ENCODE results near the gene PTPN7.
"Not testable (repeated sequence)": the region's sequence is repeated elsewhere in the genome, so short reads cannot be mapped to it uniquely, and the experiment has no call there.

PTPN7 gene

DNA sequence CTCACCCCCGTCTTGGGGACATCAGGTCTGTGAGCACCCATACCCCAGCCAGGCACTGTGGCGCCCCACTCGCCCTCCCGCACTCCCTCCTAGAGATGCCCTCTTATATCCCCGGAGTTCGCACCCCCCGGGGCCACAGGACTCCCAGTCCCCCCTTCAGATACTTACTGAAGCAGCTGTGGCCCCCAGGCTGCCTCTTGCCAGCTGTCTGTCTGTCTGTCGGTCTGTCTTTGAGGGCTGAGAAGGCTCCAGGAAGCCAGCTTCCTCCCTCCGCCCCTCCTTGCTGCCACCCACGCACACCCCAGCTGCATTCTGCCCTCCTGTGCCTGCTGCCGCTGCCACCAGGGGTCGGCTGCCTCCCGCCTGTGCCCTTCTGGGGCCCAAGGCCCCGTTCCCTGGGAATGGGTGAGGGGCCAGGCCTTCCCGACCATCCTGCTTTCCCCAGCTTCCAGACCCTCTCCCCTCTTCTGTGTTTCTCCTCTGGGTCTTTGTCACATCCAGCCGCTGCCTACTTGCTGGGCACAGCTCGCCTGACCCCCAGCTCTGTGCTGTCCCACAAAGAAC, at the start of gene PTPN7:
Gene PTPN7 (minus strand): TSS at position 226 of the 564 bp plus-strand sequence. CDS start 1,200 bp downstream, outside the sequence.
- DNase-seq: no peak

DNA sequence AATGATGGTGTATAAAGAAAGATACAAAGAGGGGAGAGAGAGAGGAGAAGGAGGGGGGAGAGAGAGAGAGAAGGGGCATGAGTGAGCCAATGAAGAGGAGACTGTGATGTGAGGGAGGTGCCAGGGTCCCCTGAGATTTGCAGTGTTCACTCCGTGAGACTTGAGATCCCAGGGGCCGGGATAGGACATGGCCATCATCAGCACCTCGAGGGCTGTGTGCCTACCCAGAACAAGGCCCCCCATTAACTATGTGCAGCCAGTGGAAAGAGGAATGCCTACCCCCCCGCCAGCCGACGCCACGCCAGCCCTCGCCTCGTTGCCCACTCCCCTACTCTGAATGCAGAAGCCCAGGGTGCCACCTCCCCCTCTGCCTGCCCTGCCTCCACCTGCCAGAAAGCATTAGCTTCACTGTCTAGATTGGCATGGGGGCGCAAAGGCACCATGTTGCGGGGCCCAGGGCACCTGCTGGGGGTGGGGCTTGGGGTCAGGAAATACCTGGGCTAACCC, 48.0 kb upstream of the PTPN7 start:
- no peak for DNase-seq

DNA sequence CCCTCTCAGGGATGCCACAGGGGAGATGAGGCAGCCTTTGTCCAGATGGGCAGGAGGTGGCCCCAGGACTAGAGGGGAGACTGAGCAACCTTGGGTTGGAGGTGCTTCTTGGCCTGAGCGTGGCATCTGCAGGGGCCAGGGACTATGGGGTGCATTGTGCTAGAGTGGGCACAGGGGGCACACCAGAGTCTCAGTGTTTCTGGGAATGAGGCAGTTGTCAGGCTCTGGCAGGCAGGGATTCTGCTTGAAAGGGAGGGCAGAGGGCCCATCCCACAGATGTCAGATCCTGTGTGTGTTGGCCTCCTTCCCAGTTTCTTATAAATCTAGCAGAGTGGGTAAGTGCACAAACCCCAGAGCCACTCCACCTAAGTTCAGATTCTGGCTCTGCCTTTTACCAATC, 46.9 kb upstream of the PTPN7 start:
- no peak for DNase-seq

DNA sequence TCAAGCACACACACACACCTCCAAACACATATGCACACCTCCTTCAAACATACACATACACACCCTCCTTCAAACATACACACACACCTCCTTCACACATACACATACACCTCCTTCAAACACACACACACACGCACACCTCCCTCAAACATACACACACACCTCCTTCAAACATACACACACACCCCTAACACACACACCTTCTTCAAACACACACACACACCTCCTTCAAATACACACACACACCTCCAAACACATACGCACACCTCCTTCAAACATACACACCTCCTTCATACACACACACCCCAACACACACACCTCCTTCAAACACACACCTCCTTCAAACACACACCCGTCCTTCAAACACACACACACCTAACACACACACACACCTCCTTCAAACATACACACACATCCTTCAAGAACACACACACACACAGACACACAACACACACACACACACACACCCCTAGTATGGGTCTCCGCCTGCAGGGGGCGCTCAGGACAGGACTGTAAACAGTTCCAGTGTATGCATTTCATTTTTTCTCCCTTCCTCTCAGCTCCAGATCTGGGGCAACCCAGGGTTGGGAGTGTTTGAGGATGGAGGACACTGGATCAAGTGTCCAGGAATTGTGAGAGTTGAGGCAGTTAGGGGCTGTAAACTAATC, 45.3 kb upstream of the PTPN7 start:
- no peak for DNase-seq

DNA sequence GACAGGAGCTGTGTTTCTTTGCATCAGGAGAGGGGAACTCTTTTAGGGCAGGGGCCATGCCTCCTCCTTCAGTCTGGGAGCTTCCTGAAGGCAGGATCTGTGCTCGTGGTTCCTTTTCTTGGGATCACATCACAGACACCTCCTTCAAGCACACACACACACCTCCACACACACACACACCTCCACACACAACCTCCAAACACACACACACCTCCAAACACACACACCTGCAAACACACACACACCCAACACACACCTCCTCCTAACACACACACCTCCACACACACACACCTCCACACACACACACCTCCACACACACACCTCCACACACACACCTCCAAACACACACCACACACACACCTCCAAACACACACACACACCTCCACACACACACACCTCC, 43.7 kb upstream of the PTPN7 start:
- DNase-seq: no peak

DNA sequence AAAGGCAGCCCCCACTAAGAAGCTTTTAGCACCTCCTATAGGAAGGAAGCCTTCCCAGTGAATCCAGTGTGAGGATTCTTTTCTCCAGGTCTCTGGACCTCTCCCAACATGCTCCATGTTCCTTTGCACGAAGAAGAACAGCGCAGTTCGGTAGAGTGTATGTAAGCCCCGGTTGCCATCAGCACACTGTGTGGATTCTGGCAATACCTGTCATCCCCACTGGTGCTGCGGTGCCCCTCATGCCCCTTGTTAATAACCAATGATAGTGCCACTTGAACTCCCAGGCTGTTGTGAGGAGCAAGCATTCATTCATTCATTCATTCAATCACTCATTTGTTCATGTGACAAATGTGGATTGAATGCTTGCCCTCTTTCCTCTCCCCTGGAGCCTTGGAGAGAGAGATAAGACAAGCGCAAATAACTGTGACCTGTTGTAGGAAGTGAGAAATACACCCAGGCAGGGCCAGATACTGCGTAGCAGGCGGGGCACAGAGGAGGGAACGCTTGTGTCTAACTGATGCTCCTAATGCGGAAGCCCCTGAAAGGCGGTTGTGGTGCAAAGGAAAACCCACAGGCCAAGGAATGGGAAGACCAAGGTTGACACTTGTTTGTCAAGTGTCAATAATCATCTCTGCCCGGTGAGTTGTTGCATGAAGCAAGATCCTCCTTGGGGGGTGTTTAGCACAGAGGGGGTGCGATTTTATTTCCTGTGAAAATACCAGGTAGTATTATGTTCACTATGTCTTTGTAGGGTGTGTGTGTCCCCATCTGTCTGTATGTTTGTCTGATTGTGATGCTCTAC, 43.0 kb upstream of the PTPN7 start:
- DNase-seq: no peak

DNA sequence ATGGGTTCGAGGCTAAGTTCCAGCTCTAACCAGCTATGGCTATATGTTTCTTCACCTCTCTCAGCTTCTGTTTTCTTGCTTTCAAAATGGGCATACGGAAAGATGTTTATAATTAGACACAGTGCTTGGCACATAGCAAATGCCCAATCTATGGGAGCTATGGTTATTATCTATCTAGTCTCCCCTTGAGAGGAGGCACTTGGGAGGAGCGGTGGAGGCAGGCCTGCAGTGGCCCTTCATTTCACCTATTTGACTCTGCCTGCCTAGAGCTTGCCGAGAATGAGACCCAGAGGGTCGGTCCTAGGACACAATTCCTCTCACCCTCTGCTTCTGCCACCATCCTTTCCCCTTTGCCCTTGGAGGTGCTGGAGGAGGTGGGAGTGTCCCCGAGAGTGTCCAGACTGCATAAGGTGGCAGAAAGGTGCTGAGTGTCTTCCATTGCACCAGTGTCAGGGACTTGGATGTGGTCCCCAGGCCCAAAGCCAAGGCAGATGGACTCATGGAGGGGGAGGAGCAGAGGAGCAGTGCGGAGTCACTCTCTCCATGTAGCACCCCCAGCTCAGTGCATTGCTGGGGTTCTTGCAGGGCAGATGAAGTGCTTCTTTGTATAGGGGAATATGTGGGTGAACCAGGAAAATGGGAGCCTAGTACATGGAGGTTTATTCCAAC, 42.2 kb upstream of the PTPN7 start:
- no peak for DNase-seq

DNA sequence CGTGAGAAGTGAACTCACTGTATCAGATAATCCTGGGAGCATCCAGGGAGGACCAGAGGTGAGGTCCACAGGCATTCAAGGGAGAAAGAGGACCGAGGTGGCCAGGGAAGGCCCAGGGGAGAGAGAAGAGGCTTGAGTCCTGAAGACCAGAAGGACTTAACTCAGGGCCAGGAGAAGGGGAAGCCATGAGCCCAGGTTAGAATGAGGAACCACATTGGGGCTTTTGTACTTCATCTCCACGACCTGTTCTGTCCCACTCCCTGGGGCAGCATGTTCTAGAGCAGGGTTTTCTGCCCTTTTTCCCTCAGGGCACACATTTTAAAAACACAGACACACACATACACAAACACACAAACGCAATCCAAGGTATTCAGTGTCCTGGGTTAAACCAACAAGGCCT, 41.6 kb upstream of the PTPN7 start:
- DNase-seq: no peak

DNA sequence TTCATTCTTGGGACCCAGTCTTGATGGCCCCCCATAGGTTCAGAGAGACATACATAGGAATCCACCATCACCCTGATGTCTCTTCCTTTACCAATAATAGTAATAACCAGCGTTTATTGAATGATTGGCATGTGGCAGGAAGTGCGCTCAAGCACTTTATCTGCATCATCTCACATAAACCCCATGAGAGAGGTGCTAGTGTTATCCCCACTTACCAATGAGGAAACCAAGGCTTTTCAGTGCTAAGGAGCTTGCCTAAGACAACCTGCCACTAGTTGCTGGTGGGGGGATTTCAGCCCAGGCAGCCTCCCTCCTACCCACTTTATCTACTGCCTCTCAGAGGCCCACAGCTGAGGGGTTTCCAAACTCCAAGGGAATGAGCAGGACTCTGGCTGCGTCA, 40.9 kb upstream of the PTPN7 start:
- no peak for DNase-seq

DNA sequence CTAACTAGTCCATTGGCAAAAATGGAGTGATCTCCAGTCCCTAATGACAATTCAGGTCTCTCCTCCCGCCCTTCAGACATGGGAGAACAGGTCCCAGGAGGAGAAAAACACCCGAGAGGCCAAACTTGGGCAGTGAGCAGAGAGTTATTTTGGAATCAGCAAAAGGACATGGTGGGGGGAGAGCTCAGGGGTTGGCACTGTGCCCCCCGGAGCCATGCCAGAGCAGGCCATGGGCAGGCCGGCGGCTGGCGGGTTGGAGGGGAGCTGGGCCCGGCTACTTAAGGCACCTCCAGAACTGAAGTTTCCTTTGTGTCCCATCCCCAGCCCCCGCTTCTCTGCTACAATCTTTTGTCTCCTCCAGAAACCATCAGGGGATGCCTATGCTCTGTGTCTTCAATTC, 40.3 kb upstream of the PTPN7 start:
- DNase-seq: no peak

DNA sequence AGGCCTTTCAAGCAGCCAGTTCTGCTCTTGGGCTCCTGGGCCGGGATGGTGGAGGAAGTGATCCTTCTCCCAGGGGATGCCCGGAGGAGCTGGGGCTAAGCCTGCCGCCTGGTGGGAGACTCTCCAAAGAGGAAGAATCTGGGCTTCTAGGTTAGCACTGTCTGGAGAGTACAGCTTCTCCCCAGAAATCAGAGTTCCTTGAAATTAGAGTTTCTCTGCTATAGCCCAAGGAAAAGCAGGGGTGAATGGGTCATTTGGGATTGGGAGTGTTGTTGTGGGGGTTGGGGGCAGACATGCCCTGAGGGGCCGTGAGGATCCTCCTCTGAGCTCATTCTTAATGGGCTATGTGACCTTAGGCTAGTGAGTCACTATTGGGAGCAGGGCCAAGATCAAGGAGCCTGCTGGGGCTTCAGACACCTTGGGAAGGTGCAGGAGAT, 39.7 kb upstream of the PTPN7 start:
- DNase-seq: no peak

DNA sequence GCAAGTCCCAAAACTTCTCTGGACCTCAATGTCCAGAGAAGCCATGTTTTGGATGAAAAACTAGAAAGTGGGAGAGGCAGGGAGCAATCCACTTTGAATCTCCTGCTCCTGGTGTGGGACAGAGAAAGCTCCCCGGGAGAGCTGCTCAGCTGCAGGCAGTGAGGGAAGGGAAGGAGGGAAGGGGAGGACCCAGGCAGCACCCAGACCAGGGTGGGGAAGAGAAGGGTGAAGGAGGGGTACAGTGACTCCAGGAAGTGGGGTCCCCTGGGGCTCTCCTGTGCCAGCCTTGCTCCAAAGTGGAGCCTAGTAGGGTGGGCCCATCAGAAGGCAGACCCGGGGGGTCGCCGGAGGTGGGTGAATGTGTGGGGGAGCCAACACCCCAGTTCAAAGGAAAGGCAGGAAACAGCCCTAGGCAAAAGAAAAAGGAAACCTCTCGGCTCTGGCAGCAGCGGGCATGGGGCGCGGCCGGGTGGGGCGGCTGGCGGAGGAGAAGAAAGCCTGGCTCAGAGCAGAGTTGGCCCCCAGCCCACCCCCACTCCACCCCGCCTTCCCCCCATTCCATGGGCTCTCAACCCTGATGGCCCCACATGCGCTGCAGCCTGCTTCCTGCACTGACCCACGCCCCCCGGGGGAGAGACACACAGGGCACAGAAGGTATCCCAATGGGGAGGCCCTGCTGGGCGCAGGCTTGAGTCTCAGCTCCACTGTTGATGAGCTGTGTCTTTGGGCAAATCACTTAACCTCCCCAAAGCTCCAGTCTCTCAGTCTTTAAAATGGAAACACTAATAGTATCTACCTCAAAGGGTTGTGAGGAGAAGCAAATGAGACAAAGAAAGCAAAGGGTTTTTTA, 38.9 kb upstream of the PTPN7 start:
- no peak for DNase-seq

DNA sequence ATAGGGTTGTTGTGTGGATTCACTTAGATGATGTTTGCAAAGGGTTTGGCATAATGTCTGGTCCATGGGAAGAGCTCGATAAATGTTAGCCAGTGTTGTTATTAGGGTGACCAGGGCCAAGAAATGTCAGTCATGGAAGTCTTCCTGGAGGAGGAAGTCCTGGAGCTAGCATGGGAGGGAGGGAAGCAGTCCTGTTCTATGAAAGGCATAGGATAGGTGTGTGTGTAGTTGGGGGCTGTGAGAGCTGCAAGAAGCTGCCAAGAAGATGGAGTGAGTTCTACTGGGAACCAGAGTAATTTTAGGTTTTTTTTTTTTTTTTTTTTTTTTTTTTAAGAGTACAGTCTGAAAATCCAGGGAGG, 37.9 kb upstream of the PTPN7 start:
- DNase-seq: no peak

DNA sequence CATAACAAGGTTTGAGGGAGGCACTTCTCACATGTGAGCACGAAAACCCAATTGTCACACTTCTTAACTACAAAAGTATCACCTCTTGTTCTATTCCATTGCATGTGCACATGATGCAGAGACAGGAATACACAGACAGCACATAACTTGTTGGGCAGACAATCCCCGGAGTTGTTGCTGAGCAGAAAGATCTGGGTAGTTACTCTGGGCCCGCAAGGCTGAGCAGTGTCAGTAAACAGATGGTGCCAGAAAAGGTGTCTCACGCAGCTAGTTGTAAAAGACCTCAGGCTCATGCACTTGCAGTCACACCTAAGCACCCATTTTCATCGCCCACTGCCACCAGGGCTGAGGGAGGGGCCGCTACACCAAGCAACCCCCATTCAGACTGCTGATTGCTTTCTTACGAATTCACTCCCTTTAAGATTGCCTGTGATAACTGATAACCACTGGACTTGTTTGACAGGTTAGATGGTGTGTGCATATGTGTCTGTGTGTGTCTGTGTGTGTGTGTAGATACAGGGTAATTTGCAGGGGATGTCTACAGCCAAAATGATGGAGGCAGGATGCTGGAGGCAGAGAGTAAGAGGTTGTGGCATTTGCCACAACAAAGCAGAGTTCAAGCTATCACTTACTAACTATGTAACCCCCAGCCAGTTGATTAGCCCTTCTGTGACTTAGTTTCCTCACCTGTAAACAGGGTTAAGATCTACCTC, 37.4 kb upstream of the PTPN7 start:
- no peak for DNase-seq

DNA sequence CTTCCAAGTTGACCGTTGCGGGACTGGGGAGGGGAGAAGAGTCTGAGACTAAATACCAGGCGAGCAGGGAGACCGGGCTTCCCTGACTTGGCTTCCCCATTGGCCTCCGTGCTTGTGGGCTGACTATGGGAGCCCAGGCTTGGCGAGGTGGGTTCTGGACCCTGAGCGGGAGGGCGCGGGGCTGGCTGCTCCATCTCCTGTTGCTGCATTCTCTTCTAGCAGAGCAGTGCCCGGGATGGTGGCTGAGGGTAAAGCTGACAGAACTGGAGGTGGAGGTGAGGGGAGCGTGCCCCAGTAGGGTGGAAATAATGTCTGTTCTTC, 33.9 kb upstream of the PTPN7 start:
- no peak for DNase-seq

DNA sequence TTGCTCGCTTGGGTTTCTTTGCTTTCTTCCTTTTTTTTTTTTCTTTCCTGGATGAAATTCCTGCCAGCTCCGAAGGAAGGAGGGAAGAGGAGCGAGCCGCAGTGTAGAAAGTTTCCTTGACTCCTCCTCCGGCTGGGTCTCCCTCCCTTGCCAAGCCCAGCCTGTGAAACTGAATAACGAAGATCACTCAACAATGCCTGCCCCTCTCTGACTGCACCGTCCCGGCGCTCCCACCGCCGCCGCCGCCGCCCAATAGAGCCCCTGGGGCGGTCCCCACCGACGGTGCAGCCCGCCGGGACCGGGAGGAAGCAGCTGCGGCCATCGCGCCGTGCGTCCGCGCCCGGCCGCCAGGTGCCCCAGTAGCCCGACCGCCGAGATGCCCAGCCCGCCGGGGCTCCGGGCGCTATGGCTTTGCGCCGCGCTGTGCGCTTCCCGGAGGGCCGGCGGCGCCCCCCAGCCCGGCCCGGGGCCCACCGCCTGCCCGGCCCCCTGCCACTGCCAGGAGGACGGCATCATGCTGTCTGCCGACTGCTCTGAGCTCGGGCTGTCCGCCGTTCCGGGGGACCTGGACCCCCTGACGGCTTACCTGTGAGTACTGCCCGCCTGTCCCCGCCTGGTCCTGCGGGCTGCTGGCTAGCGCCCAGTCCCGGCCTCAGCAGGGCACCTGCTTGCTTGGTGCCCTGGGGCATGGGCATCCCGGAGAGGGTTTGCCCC, 33.4 kb upstream of the PTPN7 start, which contains the start of gene LGR6:
Gene LGR6 (plus strand): TSS at position 186 of the 714 bp plus-strand sequence. CDS start 191 bp downstream, at position 377.
- DNase-seq: no peak

DNA sequence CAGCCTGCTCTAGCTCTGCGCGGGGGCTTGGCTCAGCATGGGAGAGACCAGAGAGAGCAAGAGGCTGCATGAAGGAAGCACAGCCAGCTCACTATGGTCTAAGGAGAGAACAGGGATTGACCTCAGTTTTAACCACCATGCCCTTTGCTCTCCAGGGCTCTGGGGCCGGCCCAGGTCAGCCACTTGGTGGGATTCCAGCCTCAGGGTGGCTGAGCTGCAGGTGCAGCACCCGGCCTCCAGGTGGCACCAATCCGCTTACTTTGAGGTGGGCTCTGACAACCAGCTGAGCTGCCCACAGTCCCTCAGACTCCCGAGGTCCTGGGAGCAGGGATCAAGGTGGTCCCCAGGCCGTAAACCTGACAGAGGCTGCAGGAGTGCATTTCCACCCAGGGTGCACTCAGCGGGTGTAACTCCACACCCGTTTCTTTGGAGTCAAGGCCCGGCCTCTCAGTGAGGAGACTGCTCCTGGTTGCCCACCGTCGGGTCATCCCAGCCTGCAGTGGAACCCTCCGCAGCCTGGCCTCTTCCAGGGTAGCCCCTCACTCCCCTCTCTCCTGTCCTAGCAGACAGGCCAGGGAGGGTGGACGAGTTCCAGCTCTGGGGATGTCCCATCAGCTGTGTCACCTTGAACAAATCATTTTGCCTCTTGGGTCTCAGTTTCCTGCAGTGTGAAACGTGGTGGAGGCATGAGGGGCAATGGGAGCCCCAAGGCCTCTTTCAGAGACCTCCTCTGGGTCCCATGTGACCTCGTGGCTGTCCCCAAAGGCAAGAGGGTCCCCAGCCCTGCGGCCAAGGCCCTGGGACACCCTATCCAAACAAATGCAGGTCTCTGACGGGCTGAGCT, 32.6 kb upstream of the PTPN7 start:
- no peak for DNase-seq

DNA sequence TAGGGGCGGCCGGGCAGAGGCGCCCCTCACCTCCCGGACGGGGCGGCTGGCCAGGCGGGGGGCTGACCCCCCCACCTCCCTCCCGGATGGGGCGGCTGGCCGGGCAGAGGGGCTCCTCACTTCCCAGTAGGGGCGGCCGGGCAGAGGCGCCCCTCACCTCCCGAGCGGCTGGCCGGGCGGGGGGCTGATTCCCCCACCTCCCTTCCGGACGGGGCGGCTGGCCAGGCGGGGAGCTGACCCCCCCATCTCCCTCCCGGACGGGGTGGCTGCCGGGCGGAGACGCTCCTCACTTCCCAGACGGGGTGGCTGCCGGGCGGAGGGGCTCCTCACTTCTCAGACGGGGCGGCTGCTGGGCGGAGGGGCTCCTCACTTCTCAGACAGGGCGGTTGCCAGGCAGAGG, 31.0 kb upstream of the PTPN7 start:
- not testable (repeated sequence) for DNase-seq

DNA sequence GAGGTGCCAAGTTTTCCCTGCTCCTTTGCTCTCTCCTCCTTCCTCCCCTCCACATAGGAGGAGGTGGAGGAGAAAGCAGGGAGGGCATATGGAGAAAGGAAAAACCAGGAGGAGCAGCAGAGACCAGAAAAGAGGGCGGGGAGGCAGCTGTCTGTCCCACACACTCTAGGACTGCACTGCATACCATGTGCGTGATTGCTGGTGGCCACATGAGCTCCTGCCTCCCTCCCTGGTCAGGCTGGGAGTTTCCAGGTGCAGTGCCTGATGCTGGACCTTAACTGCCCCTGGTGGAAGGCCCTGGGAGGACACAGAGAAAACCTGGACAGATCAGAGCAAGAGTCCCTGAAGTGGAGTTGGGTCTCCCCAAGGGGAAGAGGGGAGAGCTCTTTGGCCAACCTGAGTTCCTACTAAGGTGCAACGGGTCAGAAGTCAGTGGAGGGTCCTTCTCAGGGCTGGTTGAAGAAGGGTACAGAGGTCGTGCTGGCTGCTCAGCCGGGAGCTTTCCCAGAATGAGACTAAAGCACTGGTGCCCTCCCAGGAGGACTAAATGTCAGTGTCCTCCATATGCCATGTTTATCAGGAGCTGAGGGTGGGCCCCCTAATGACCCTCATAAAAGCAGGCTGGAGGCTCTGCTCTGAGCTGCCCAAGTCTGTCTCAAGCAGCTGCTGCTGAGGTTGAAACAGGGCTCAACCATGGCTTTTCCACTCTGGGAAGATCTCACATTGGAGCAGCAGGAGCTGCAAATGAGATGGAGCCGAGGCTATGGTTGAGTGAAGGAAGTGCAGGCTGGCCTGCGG, 29.7 kb upstream of the PTPN7 start:
- DNase-seq: no peak
